Measurements from ENCODE around the gene CHCHD2.

CHCHD2 gene

GRCh38 chr7:56087445-56087844, 18.8 kb downstream of the CHCHD2 start:
- Histone ChIP-seq H2AFZ (ENCODE audit: low read length) (no peak overlapping the region), H3K4me1 (ENCODE audit: insufficient read depth, low read length, poor library complexity, severe bottlenecking) (no peaks in the 10 kb centered on the region), H4K20me1 (ENCODE audit: insufficient read depth, low read length, poor library complexity, severe bottlenecking) (no peaks in the 10 kb centered on the region), H3K36me3 (ENCODE audit: insufficient read depth, low read length) (no peaks in the 10 kb centered on the region), H3K27me3 (ENCODE audit: insufficient read depth, low read length, poor library complexity, severe bottlenecking) (no peaks in the 10 kb centered on the region), H3K4me3 (ENCODE audit: low read length, poor library complexity, severe bottlenecking) (no peak overlapping the region), H3K79me2 (ENCODE audit: insufficient read depth, low read length) (no peaks in the 10 kb centered on the region), H3K9me2 (replicated peaks; ENCODE audit: low read depth, low read length) (no peaks in the 10 kb centered on the region), H3F3A (ENCODE audit: low read depth) (no peaks in the 10 kb centered on the region), H3K9ac (ENCODE audit: low read depth, low read length, poor library complexity, severe bottlenecking) (no peak overlapping the region), H3K4me2 (ENCODE audit: low read depth, low read length, poor library complexity, severe bottlenecking) (no peak overlapping the region), H3K9me3 (ENCODE audit: insufficient read depth, low read depth, low read length) (no peaks in the 10 kb centered on the region)
- TF ChIP-seq CTCF (conservative IDR thresholded peaks at IDR 0.05; ENCODE audit: low read length): no peak
- TF ChIP-seq EZH2phosphoT487 (IDR thresholded peaks at IDR 0.05; ENCODE audit: borderline replicate concordance): no peak

GRCh38 chr7:56086761-56087160, 19.5 kb downstream of the CHCHD2 start:
- Histone ChIP-seq H3K4me1 (ENCODE audit: insufficient read depth, low read length, poor library complexity, severe bottlenecking) (no peaks in the 10 kb centered on the region), H2AFZ (ENCODE audit: low read length) (no peak overlapping the region), H3K27me3 (ENCODE audit: insufficient read depth, low read length, poor library complexity, severe bottlenecking) (no peaks in the 10 kb centered on the region), H3K9me2 (replicated peaks; ENCODE audit: low read depth, low read length) (no peaks in the 10 kb centered on the region), H3K4me3 (ENCODE audit: low read length, poor library complexity, severe bottlenecking) (no peak overlapping the region), H3K9ac (ENCODE audit: low read depth, low read length, poor library complexity, severe bottlenecking) (no peak overlapping the region), H3K79me2 (ENCODE audit: insufficient read depth, low read length) (no peaks in the 10 kb centered on the region), H3F3A (ENCODE audit: low read depth) (no peaks in the 10 kb centered on the region), H3K9me3 (ENCODE audit: insufficient read depth, low read depth, low read length) (no peaks in the 10 kb centered on the region), H3K36me3 (ENCODE audit: insufficient read depth, low read length) (no peaks in the 10 kb centered on the region), H3K4me2 (ENCODE audit: low read depth, low read length, poor library complexity, severe bottlenecking) (no peak overlapping the region), H4K20me1 (ENCODE audit: insufficient read depth, low read length, poor library complexity, severe bottlenecking) (no peaks in the 10 kb centered on the region)
- TF ChIP-seq EZH2phosphoT487 (IDR thresholded peaks at IDR 0.05; ENCODE audit: borderline replicate concordance): no peak

GRCh38 chr7:56083150-56083785, 23.0 kb downstream of the CHCHD2 start:
- no peak overlapping the region for H3K4me2 ChIP-seq (ENCODE audit: low read depth, low read length, poor library complexity, severe bottlenecking)
- no peak overlapping the region for H2AFZ ChIP-seq (ENCODE audit: low read length)
- H3K79me2 ChIP-seq (ENCODE audit: insufficient read depth, low read length): no peaks in the 10 kb centered on the region
- H3F3A ChIP-seq (ENCODE audit: low read depth): no peaks in the 10 kb centered on the region
- H4K20me1 ChIP-seq (ENCODE audit: insufficient read depth, low read length, poor library complexity, severe bottlenecking): no peaks in the 10 kb centered on the region
- H3K4me1 ChIP-seq (ENCODE audit: insufficient read depth, low read length, poor library complexity, severe bottlenecking): no peaks in the 10 kb centered on the region
- H3K9me3 ChIP-seq (ENCODE audit: insufficient read depth, low read depth, low read length): no peaks in the 10 kb centered on the region
- H3K4me3 ChIP-seq (ENCODE audit: low read length, poor library complexity, severe bottlenecking): no peak overlapping the region
- no peaks in the 10 kb centered on the region for H3K9me2 ChIP-seq (replicated peaks; ENCODE audit: low read depth, low read length)
- H3K27me3 ChIP-seq (ENCODE audit: insufficient read depth, low read length, poor library complexity, severe bottlenecking): no peaks in the 10 kb centered on the region
- no peak overlapping the region for H3K9ac ChIP-seq (ENCODE audit: low read depth, low read length, poor library complexity, severe bottlenecking)
- H3K36me3 ChIP-seq (ENCODE audit: insufficient read depth, low read length): peaks cover 14% of the 10 kb centered on the region; the same call in 1 of the 2 replicates
- TF ChIP-seq CTCF (conservative IDR thresholded peaks at IDR 0.05; ENCODE audit: low read length) (no peak), EZH2phosphoT487 (IDR thresholded peaks at IDR 0.05; ENCODE audit: borderline replicate concordance) (no peak)
